GM21723 (cell line): Measurements from ENCODE around the gene BEX3.
"Not testable (repeated sequence)": the region's sequence is repeated elsewhere in the genome, so short reads cannot be mapped to it uniquely, and the experiment has no call there.

Experiments used
- ATAC-seq: cut with Tn5 transposase; IDR thresholded peaks from one replicate; pipeline ENCODE4 v1.9.1; 2021; ENCODE audit warnings: mild to moderate bottlenecking, moderate library complexity; ENCODE audit not compliant: unreplicated experiment

Gene BEX3

GRCh38 chrX:103376118-103376978 is at the start of gene BEX3:
BEX3 (plus strand) TSS chrX:103376538; CDS start chrX:103377522, 984 bp downstream.
- peak; percentile 59 for ATAC-seq

GRCh38 chrX:103329991-103330390 is 46.3 kb upstream of the BEX3 start, which contains the start of gene TCEAL7:
TCEAL7 (plus strand) TSS chrX:103330239; CDS start chrX:103331404, 1,165 bp downstream.
- no peak for ATAC-seq

- no peak for ATAC-seq
Observed at GRCh38 chrX:103330681-103331288, 45.6 kb upstream of the BEX3 start.

GRCh38 chrX:103338663-103339062 is 37.7 kb upstream of the BEX3 start:
- ATAC-seq, result no peak

GRCh38 chrX:103343105-103343504 is 33.2 kb upstream of the BEX3 start:
- ATAC-seq, result no peak

GRCh38 chrX:103344606-103345005 is 31.7 kb upstream of the BEX3 start:
- no peak for ATAC-seq

GRCh38 chrX:103347682-103348397 is 28.5 kb upstream of the BEX3 start:
- no peak for ATAC-seq

- ATAC-seq, result no peak
Observed at GRCh38 chrX:103356130-103356798, 20.1 kb upstream of the BEX3 start, which contains the start of gene TCEAL9. TCEAL9 (plus strand) TSS chrX:103356506; CDS start chrX:103357685, 1,179 bp downstream.

GRCh38 chrX:103356858-103357257 is 19.5 kb upstream of the BEX3 start:
- no peak for ATAC-seq

GRCh38 chrX:103357871-103358270 is 18.5 kb upstream of the BEX3 start:
- no peak for ATAC-seq

GRCh38 chrX:103359605-103360004 is 16.7 kb upstream of the BEX3 start:
- not testable (repeated sequence) for ATAC-seq

- ATAC-seq, result no peak
Observed at GRCh38 chrX:103360092-103360491, 16.2 kb upstream of the BEX3 start.

- no peak for ATAC-seq
Observed at GRCh38 chrX:103360916-103361315, 15.4 kb upstream of the BEX3 start.

GRCh38 chrX:103361798-103362197 is 14.5 kb upstream of the BEX3 start:
- ATAC-seq, result no peak

GRCh38 chrX:103362474-103362873 is 13.9 kb upstream of the BEX3 start:
- ATAC-seq, result no peak

- no peak for ATAC-seq
Observed at GRCh38 chrX:103363046-103363445, 13.3 kb upstream of the BEX3 start.

- ATAC-seq, result no peak
Observed at GRCh38 chrX:103367502-103367901, 8.8 kb upstream of the BEX3 start.

GRCh38 chrX:103369479-103369878 is 6.9 kb upstream of the BEX3 start:
- ATAC-seq, result no peak

- no peak for ATAC-seq
Observed at GRCh38 chrX:103372886-103373285, 3.5 kb upstream of the BEX3 start.

- no peak for ATAC-seq
Observed at GRCh38 chrX:103373581-103373980, 2.8 kb upstream of the BEX3 start.

- ATAC-seq, result no peak
Observed at GRCh38 chrX:103376979-103377324, 614 bp downstream of the BEX3 start.
